Upper lobe of left lung (tissue), 6 donors: Measurements from ENCODE around the gene CXCR3. TPM values are rescaled to one million over a fixed set of nuclear protein-coding genes. Genes with fewer than 3 reads are reported as not detected.

Experiments used
- ATAC-seq, 2 donors: fragments of 200-7000 bp; cut with Tn5 transposase; one replicate each; pipeline ENCODE4 v1.9.1; 2022; ENCODE audit warnings: mild to moderate bottlenecking in 2 of 2, moderate library complexity in 2 of 2; ENCODE audit not compliant: low FRiP score in 2 of 2
- DNase-seq, 2 donors: peaks; one replicate each; pipeline ENCODE4 v3.0.0-alpha.2; 2019 to 2020
- H3K27ac ChIP-seq, 4 donors: fragments of 200-600 bp; sonication (generic); one replicate each; pipeline ENCODE4 v1.5.1; 2016 to 2019
- H3K27me3 ChIP-seq, 4 donors: fragments of 200-600 bp; sonication (generic); one replicate each; pipeline ENCODE4 v1.5.1; 2017 to 2019
- H3K36me3 ChIP-seq, 4 donors: fragments of 200-600 bp; sonication (generic); one replicate each; pipeline ENCODE4 v1.5.1; 2016 to 2019
- H3K4me1 ChIP-seq, 4 donors: fragments of 200-600 bp; sonication (generic); one replicate each; pipeline ENCODE4 v1.5.1; 2018 to 2019
- H3K4me3 ChIP-seq, 4 donors: fragments of 200-600 bp; sonication (generic); one replicate each; pipeline ENCODE4 v1.5.1; 2017 to 2019; ENCODE audit warnings: mild to moderate bottlenecking in 2 of 4, moderate library complexity in 1 of 4
- H3K9me3 ChIP-seq, 4 donors: fragments of 200-600 bp; sonication (generic); one replicate each; pipeline ENCODE4 v1.5.1; 2018 to 2019
- CTCF ChIP-seq, 6 experiments: fragments of 450-650 bp in 4 of 6; fragments of 200-600 bp in 2 of 6; sonication (generic) in 2 of 6; IDR thresholded peaks; one replicate each; pipeline ENCODE4 v1.5.1; 2016 to 2019; ENCODE audit warnings: antibody characterized with exemption in 6 of 6
- EP300 ChIP-seq, 4 donors: sonication (generic); formaldehyde crosslinking; IDR thresholded peaks; one replicate each; pipeline ENCODE4 v1.5.1; 2017; ENCODE audit warnings: antibody characterized with exemption in 4 of 4, control low read depth in 2 of 4
- POLR2A ChIP-seq, 4 donors: fragments of 450-650 bp; IDR thresholded peaks; one replicate each; pipeline ENCODE4 v1.5.1; 2016 to 2017; ENCODE audit warnings: antibody characterized with exemption in 4 of 4, mild to moderate bottlenecking in 2 of 4
- POLR2AphosphoS5 ChIP-seq, 2 donors: sonication (generic); formaldehyde crosslinking; IDR thresholded peaks; one replicate each; pipeline ENCODE4 v1.5.1; 2017; ENCODE audit warnings: antibody characterized with exemption in 2 of 2
- WGBS, 2 donors: methylation state at CpG; one replicate each; pipeline ENCODE4 v1.1.5; 2017 to 2018; 5-methylcytosine and 5-hydroxymethylcytosine counted together
- total RNA-seq, 6 donors: library from RNA; depleted of rRNA in 4 of 6; stranded (reverse); fragments of >200 nt in 4 of 6; gene quantifications; one replicate each; pipeline versions ENCODE4 v1.1.0 to v1.2.1, GENCODE V29; 2016 to 2021
- donor health status: DM: no; HTN: no; CAD: no; lungs with moderate emphysema.
- donor health status: DM: no; HTN: yes; CAD: no; lungs with severe emphysema.

The CXCR3 gene
- 1 to 10 TPM in 2 of 6 donors, under 1 TPM in 3, not detected in 1; 0.76 to 5.2 (median 0.97) TPM for total RNA-seq

GRCh38 chrX:71618303-71618721, at the start of gene CXCR3:
TSS of gene CXCR3 (minus strand) at chrX:71618511. CDS start at chrX:71618449, 62 bp downstream.
- no peaks in the 10 kb centered on the region for H3K9me3 ChIP-seq
- 36% methylated on average over 4 of the region's 4 CpGs; no CpG with 5 or more reads in 1 of the 2 donors for WGBS, 2 donors
- peaks cover 7 to 17% (median 13%) of the 10 kb centered on the region in 4 donors for H3K4me1 ChIP-seq
- H3K36me3 ChIP-seq: peaks cover 0 to 11% (median 4%) of the 10 kb centered on the region in 4 donors
- H3K27ac ChIP-seq: peak within 1 kb of the TSS in 2 of 4 donors; percentile 11 to 14
- H3K4me3 ChIP-seq: peak within 1 kb of the TSS in 3 of 4 donors; percentile 8 to 20 (median 14)
- TF ChIP-seq POLR2A (IDR thresholded peaks at IDR 0.05) (no peak), CTCF (IDR thresholded peaks at IDR 0.05) (no peak), EP300 (IDR thresholded peaks at IDR 0.05) (no peak), POLR2AphosphoS5 (IDR thresholded peaks at IDR 0.05) (no peak)
- H3K27me3 ChIP-seq: peaks cover 0 to 4% (median 0%) of the 10 kb centered on the region in 4 donors
- ATAC-seq (peak in 1 of 2 donors; percentile 5), DNase-seq (peak; percentile 67 to 68)

- DNase-seq: peak in 1 of 2 donors; percentile 52
These were observed 49.3 kb upstream of the CXCR3 start, which contains the start of gene LOC101059915 for GRCh38 chrX:71667328-71668247. TSS of gene LOC101059915 (plus strand) at chrX:71667546.

DNA sequence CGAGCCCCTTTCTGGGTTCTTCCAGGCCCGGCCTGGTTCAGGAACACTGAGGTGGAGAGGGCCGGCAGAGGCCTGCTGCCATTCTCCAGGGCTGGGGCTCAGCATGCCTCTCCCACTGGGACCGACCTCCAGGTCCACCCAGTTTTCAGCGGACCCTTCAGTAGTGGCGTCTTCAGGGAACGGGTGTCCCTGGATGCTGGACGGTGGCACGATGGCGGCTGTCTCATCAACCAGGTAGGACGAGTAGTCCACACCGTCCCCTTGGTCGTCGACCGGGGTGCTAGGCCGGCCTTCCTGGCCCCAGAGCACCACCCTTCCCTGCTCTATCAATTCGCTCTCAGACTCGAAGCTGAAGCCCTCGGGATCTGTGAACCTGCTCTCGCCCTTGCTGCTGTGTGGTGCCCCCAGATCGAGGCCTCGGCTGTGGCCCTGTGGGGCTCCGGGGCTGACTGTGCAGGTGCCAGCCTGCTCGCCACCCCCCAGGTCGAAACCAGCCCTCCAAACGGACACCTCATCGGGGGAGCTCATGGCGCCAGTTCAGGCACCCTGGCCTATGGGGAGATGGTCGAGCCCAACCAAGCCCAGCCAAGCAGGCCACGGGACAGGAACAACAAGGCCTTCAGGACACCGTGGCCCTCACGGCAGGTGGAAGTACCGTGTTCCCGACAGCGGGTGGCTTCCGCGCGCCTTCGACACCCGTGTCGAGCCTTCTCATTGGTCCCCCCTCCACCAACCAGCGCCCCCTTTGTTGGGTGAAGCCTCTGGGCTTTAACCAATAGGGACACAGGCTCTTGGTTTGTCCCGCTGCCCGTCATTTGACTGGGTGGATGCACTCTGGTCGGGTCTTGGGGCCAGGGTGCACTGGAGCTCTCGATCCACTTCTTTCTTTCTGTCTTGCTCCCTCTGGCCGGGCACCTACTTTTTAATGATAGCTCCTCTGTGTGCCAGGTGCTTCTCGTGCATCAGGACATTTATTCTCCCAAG, 48.2 kb upstream of the CXCR3 start:
- peak in 1 of 2 donors; percentile 40 for DNase-seq

More at GRCh38 chrX:71667328-71668247, 49.3 kb upstream of the CXCR3 start, which contains the start of gene LOC101059915:
- Histone ChIP-seq H3K36me3 (no peaks in the 10 kb centered on the region), H3K9me3 (no peaks in the 10 kb centered on the region), H3K4me3 (no peak within 1 kb of the TSS), H3K27me3 (no peaks in the 10 kb centered on the region), H3K4me1 (no peaks in the 10 kb centered on the region), H3K27ac (no peak within 1 kb of the TSS)
- WGBS, 2 donors: 95% methylated on average over 30 to 49 of the region's 50 CpGs
- TF ChIP-seq CTCF (IDR thresholded peaks at IDR 0.05) (no peak), POLR2A (IDR thresholded peaks at IDR 0.05) (no peak), EP300 (IDR thresholded peaks at IDR 0.05) (no peak), POLR2AphosphoS5 (IDR thresholded peaks at IDR 0.05) (no peak)
- no peak for ATAC-seq

More for the DNA sequence above, 48.2 kb upstream of the CXCR3 start:
- Histone ChIP-seq H3K4me3 (no peak overlapping the region), H3K27me3 (no peaks in the 10 kb centered on the region), H3K4me1 (no peaks in the 10 kb centered on the region), H3K9me3 (no peaks in the 10 kb centered on the region), H3K27ac (no peak overlapping the region), H3K36me3 (no peaks in the 10 kb centered on the region)
- 90 to 91% methylated on average over 12 to 48 of the region's 48 CpGs for WGBS, 2 donors
- no peak for ATAC-seq
- TF ChIP-seq POLR2AphosphoS5 (IDR thresholded peaks at IDR 0.05): no peak
- TF ChIP-seq CTCF (IDR thresholded peaks at IDR 0.05): no peak
- no peak for TF ChIP-seq EP300 (IDR thresholded peaks at IDR 0.05)
- TF ChIP-seq POLR2A (IDR thresholded peaks at IDR 0.05): no peak
